ENCODE results near the gene LPAR6. TPM values are rescaled to one million over a fixed set of nuclear protein-coding genes. Genes with fewer than 3 reads are reported as not detected.
"Not testable (repeated sequence)": the region's sequence is repeated elsewhere in the genome, so short reads cannot be mapped to it uniquely, and the experiment has no call there.

Gene LPAR6
- total and polyA plus RNA-seq, 2 of the 4 experiments (the other 2 are of a cell fraction), result 1.4 to 2.0 TPM

GRCh38 chr13:48451196-48451595, 38.3 kb upstream of the LPAR6 start:
- dilution Hi-C loops (cut with HindIII; ENCODE audit: low sequenced_read_pairs, unreplicated experiment); H2BK120ac ChIP-seq (ENCODE audit: low read depth, low read length); POLR2A ChIA-PET (ENCODE audit: unreplicated experiment); H3K9me1 ChIP-seq (ENCODE audit: insufficient read depth, low read length); H2AK9ac ChIP-seq (replicated peaks; ENCODE audit: low read depth, low read length, poor library complexity); H3K4ac ChIP-seq (ENCODE audit: low read depth, low read length); H3K36me3 ChIP-seq (ENCODE audit: control insufficient read depth, insufficient read depth, low read length); CTCF ChIA-PET; H2BK5ac ChIP-seq (ENCODE audit: low read depth, low read length, poor library complexity, severe bottlenecking); H3K27ac ChIP-seq (ENCODE audit: insufficient read depth, low read length); ATAC-seq (ENCODE audit: low read depth); H3K9ac ChIP-seq (ENCODE audit: low read depth, low read length); in situ Hi-C loops (cut with MboI; ENCODE audit: low sequenced_read_pairs); H2BK15ac ChIP-seq (ENCODE audit: low read depth, low read length); H2AK5ac ChIP-seq (ENCODE audit: low read depth, low read length); H3K4me2 ChIP-seq (ENCODE audit: low read depth, low read length); H3K23ac ChIP-seq (ENCODE audit: low read depth, low read length); H4K5ac ChIP-seq (ENCODE audit: low read depth, low read length); H3K18ac ChIP-seq (ENCODE audit: low read depth, low read length); H3K14ac ChIP-seq (replicated peaks; ENCODE audit: low read depth, low read length); H4K8ac ChIP-seq (ENCODE audit: low read depth in 2 of 2, low read length in 2 of 2); H3K4me3 ChIP-seq (ENCODE audit: insufficient read depth, low read depth, low read length); H3K27me3 ChIP-seq (ENCODE audit: control insufficient read depth, insufficient read depth, low read length); H2AFZ ChIP-seq (replicated peaks; ENCODE audit: low read length, poor library complexity); H3K9me3 ChIP-seq (ENCODE audit: control insufficient read depth, insufficient read depth, low read length); intact Hi-C loops (cut with micrococcal nuclease); H3K56ac ChIP-seq (ENCODE audit: extremely low read depth, insufficient read depth, low read length); H4K91ac ChIP-seq (ENCODE audit: insufficient read depth, low read depth, low read length); H4K20me1 ChIP-seq (ENCODE audit: insufficient read depth, low read length); H2BK20ac ChIP-seq (ENCODE audit: low read depth, low read length); BruUV-seq (replicated peaks): not testable (repeated sequence)
- Histone ChIP-seq H3K79me1 (ENCODE audit: low read depth in 1 of 2, low read length in 2 of 2) (peaks cover 7 to 27% of the 10 kb centered on the region in 2 experiments; a peak in 3 of 4 replicates), H3K4me1 (ENCODE audit: control insufficient read depth, insufficient read depth, low read length) (peaks cover 15% of the 10 kb centered on the region)
- DNase-seq, result peak; percentile 63

Measured in IMR-90 (cell line).